ENCODE data around the gene MCTP1.

Gene MCTP1

GRCh38 chr5:94920570-94920969 lies 364.3 kb downstream of the MCTP1 start:
- no peak overlapping the region for H3K9ac ChIP-seq

GRCh38 chr5:94916619-94917018 lies 368.3 kb downstream of the MCTP1 start:
- Histone ChIP-seq H3K9ac (no peak overlapping the region), H3K27ac (no peak overlapping the region), H3K4me3 (ENCODE audit: low read depth, low read length) (no peak overlapping the region), H3K27me3 (ENCODE audit: control insufficient read depth, insufficient read depth, low read length) (no peaks in the 10 kb centered on the region), H3K9me3 (ENCODE audit: control insufficient read depth, low read length) (no peaks in the 10 kb centered on the region), H3K4me1 (no peaks in the 10 kb centered on the region), H3K79me2 (no peaks in the 10 kb centered on the region), H3K36me3 (ENCODE audit: control insufficient read depth, insufficient read depth, low read length) (no peaks in the 10 kb centered on the region), H3K4me2 (ENCODE audit: low read length) (no peak overlapping the region), H2AFZ (no peak overlapping the region)
- TF ChIP-seq CTCF (IDR thresholded peaks at IDR 0.05): no peak

More at GRCh38 chr5:94920570-94920969, 364.3 kb downstream of the MCTP1 start:
- Histone ChIP-seq H2AFZ (no peak overlapping the region), H3K4me1 (no peaks in the 10 kb centered on the region), H3K79me2 (no peaks in the 10 kb centered on the region), H3K27me3 (ENCODE audit: control insufficient read depth, insufficient read depth, low read length) (no peaks in the 10 kb centered on the region), H3K4me2 (ENCODE audit: low read length) (no peak overlapping the region), H3K27ac (no peak overlapping the region), H3K9me3 (ENCODE audit: control insufficient read depth, low read length) (no peaks in the 10 kb centered on the region), H3K36me3 (ENCODE audit: control insufficient read depth, insufficient read depth, low read length) (no peaks in the 10 kb centered on the region), H3K4me3 (ENCODE audit: low read depth, low read length) (no peak overlapping the region)
- no peak for TF ChIP-seq CTCF (IDR thresholded peaks at IDR 0.05)

- no peak overlapping the region for H3K4me2 ChIP-seq (ENCODE audit: low read length)
- TF ChIP-seq CTCF (IDR thresholded peaks at IDR 0.05): no peak
- H3K27ac ChIP-seq: no peak overlapping the region
- no peaks in the 10 kb centered on the region for H3K27me3 ChIP-seq (ENCODE audit: control insufficient read depth, insufficient read depth, low read length)
- no peaks in the 10 kb centered on the region for H3K9me3 ChIP-seq (ENCODE audit: control insufficient read depth, low read length)
- H3K79me2 ChIP-seq: no peaks in the 10 kb centered on the region
- no peak overlapping the region for H2AFZ ChIP-seq
- no peaks in the 10 kb centered on the region for H3K4me1 ChIP-seq
- H3K4me3 ChIP-seq (ENCODE audit: low read depth, low read length): no peak overlapping the region
- no peak overlapping the region for H3K9ac ChIP-seq
- H3K36me3 ChIP-seq (ENCODE audit: control insufficient read depth, insufficient read depth, low read length): no peaks in the 10 kb centered on the region
Observed at GRCh38 chr5:94911276-94911675, 373.6 kb downstream of the MCTP1 start.

- H3K4me3 ChIP-seq (ENCODE audit: low read depth, low read length): no peak overlapping the region
- H2AFZ ChIP-seq: no peak overlapping the region
- no peak overlapping the region for H3K9ac ChIP-seq
- no peaks in the 10 kb centered on the region for H3K27me3 ChIP-seq (ENCODE audit: control insufficient read depth, insufficient read depth, low read length)
- no peak overlapping the region for H3K4me2 ChIP-seq (ENCODE audit: low read length)
- no peak overlapping the region for H3K27ac ChIP-seq
- no peak for TF ChIP-seq CTCF (IDR thresholded peaks at IDR 0.05)
- no peaks in the 10 kb centered on the region for H3K9me3 ChIP-seq (ENCODE audit: control insufficient read depth, low read length)
- H3K79me2 ChIP-seq: no peaks in the 10 kb centered on the region
- H3K4me1 ChIP-seq: no peaks in the 10 kb centered on the region
- no peaks in the 10 kb centered on the region for H3K36me3 ChIP-seq (ENCODE audit: control insufficient read depth, insufficient read depth, low read length)
Observed at GRCh38 chr5:94910721-94911120, 374.2 kb downstream of the MCTP1 start.

- TF ChIP-seq CTCF (IDR thresholded peaks at IDR 0.05): no peak
- Histone ChIP-seq H3K36me3 (ENCODE audit: control insufficient read depth, insufficient read depth, low read length) (no peaks in the 10 kb centered on the region), H3K4me1 (no peaks in the 10 kb centered on the region), H3K27ac (no peak overlapping the region), H3K4me2 (ENCODE audit: low read length) (no peak overlapping the region), H3K27me3 (ENCODE audit: control insufficient read depth, insufficient read depth, low read length) (no peaks in the 10 kb centered on the region), H3K9me3 (ENCODE audit: control insufficient read depth, low read length) (no peaks in the 10 kb centered on the region), H2AFZ (no peak overlapping the region), H3K9ac (no peak overlapping the region), H3K4me3 (ENCODE audit: low read depth, low read length) (no peak overlapping the region), H3K79me2 (no peaks in the 10 kb centered on the region)
Observed at GRCh38 chr5:94908889-94909480, 375.9 kb downstream of the MCTP1 start.

Measured in parathyroid adenoma (tissue), 2 donors.